SW480 (cell line): Measurements from ENCODE around the gene CDY2A.
"Not testable (repeated sequence)": the region's sequence is repeated elsewhere in the genome, so short reads cannot be mapped to it uniquely, and the experiment has no call there.

Source experiments
- DNase-seq: peaks from one replicate; pipeline ENCODE4 v3.0.0-alpha.2; 2016; ENCODE audit warnings: low spot score

The CDY2A gene

GRCh38 chrY:18025487-18025886 lies at the start of gene CDY2A:
Gene CDY2A, plus strand, starts transcription at chrY:18025787. Its CDS starts 328 bp downstream, at chrY:18026115.
- not testable (repeated sequence) for DNase-seq

GRCh38 chrY:17997586-17997985 lies 28.0 kb upstream of the CDY2A start:
- not testable (repeated sequence) for DNase-seq

GRCh38 chrY:17998266-17998665 lies 27.3 kb upstream of the CDY2A start:
- not testable (repeated sequence) for DNase-seq

GRCh38 chrY:18023897-18024296 lies 1.7 kb upstream of the CDY2A start:
- DNase-seq = not testable (repeated sequence)

GRCh38 chrY:18028845-18029244 lies 3.3 kb downstream of the CDY2A start:
- not testable (repeated sequence) for DNase-seq

- not testable (repeated sequence) for DNase-seq
These were observed 4.6 kb downstream of the CDY2A start for GRCh38 chrY:18030178-18030577.

GRCh38 chrY:18034100-18034814 lies 8.7 kb downstream of the CDY2A start:
- not testable (repeated sequence) for DNase-seq

- DNase-seq = not testable (repeated sequence)
These were observed 9.3 kb downstream of the CDY2A start for GRCh38 chrY:18034864-18035263.

- DNase-seq = not testable (repeated sequence)
These were observed 19.4 kb downstream of the CDY2A start for GRCh38 chrY:18044990-18045389.

GRCh38 chrY:18048149-18049040 lies 22.8 kb downstream of the CDY2A start:
- DNase-seq = not testable (repeated sequence)

- not testable (repeated sequence) for DNase-seq
These were observed 23.5 kb downstream of the CDY2A start for GRCh38 chrY:18049061-18049460.

- not testable (repeated sequence) for DNase-seq
These were observed 30.9 kb downstream of the CDY2A start for GRCh38 chrY:18056473-18056872.

- DNase-seq = not testable (repeated sequence)
These were observed 47.9 kb downstream of the CDY2A start for GRCh38 chrY:18073464-18073863.
